ENCODE measurements around the gene SLC16A4.

The SLC16A4 gene

GRCh38 chr1:110345480-110345879 is 45.3 kb downstream of the SLC16A4 start:
- Histone ChIP-seq H3K27me3 (no peaks in the 10 kb centered on the region), H3K36me3 (peaks cover 73% of the 10 kb centered on the region), H3K4me1 (peaks cover 5% of the 10 kb centered on the region), H3K4me3 (ENCODE audit: low read depth, low read length) (peak overlapping the region; percentile 10; the same call in 1 of the 2 replicates), H3K9me3 (no peaks in the 10 kb centered on the region)
- DNase-seq, result no peak
- no peak for TF ChIP-seq CTCF (IDR thresholded peaks at IDR 0.05; ENCODE audit: low read depth, low read length)

GRCh38 chr1:110344152-110344551 is 46.7 kb downstream of the SLC16A4 start:
- no peak for DNase-seq
- Histone ChIP-seq H3K4me3 (ENCODE audit: low read depth, low read length) (peak overlapping the region; percentile 90), H3K4me1 (peaks cover 5% of the 10 kb centered on the region), H3K36me3 (peaks cover 69% of the 10 kb centered on the region), H3K9me3 (no peaks in the 10 kb centered on the region), H3K27me3 (no peaks in the 10 kb centered on the region)
- TF ChIP-seq CTCF (IDR thresholded peaks at IDR 0.05; ENCODE audit: low read depth, low read length), result no peak

GRCh38 chr1:110343249-110343648 is 47.6 kb downstream of the SLC16A4 start:
- peaks cover 5% of the 10 kb centered on the region for H3K4me1 ChIP-seq

GRCh38 chr1:110341872-110342331 is 48.9 kb downstream of the SLC16A4 start:
- Histone ChIP-seq H3K4me1 (peaks cover 5% of the 10 kb centered on the region), H3K36me3 (peaks cover 47% of the 10 kb centered on the region), H3K4me3 (ENCODE audit: low read depth, low read length) (peak overlapping the region; percentile 90), H3K27me3 (no peaks in the 10 kb centered on the region), H3K9me3 (no peaks in the 10 kb centered on the region)
- no peak for DNase-seq
- TF ChIP-seq CTCF (IDR thresholded peaks at IDR 0.05; ENCODE audit: low read depth, low read length), result no peak

More at GRCh38 chr1:110343249-110343648, 47.6 kb downstream of the SLC16A4 start:
- TF ChIP-seq CTCF (IDR thresholded peaks at IDR 0.05; ENCODE audit: low read depth, low read length), result no peak
- Histone ChIP-seq H3K36me3 (peaks cover 60% of the 10 kb centered on the region), H3K9me3 (no peaks in the 10 kb centered on the region), H3K4me3 (ENCODE audit: low read depth, low read length) (peak overlapping the region; percentile 90), H3K27me3 (no peaks in the 10 kb centered on the region)
- no peak for DNase-seq

- Histone ChIP-seq H3K9me3 (no peaks in the 10 kb centered on the region), H3K4me1 (peaks cover 6% of the 10 kb centered on the region; the same call in 1 of the 2 replicates), H3K4me3 (ENCODE audit: low read depth, low read length) (peak overlapping the region; percentile 90), H3K36me3 (peaks cover 41% of the 10 kb centered on the region), H3K27me3 (no peaks in the 10 kb centered on the region)
- no peak for TF ChIP-seq CTCF (IDR thresholded peaks at IDR 0.05; ENCODE audit: low read depth, low read length)
- DNase-seq, result peak; percentile 63
Observed at GRCh38 chr1:110341146-110341871, 49.5 kb downstream of the SLC16A4 start.

- Histone ChIP-seq H3K4me3 (ENCODE audit: low read depth, low read length) (peak overlapping the region; percentile 90), H3K36me3 (peaks cover 41% of the 10 kb centered on the region), H3K4me1 (peaks cover 12% of the 10 kb centered on the region; the same call in 1 of the 2 replicates), H3K27me3 (no peaks in the 10 kb centered on the region), H3K9me3 (no peaks in the 10 kb centered on the region)
- TF ChIP-seq CTCF (IDR thresholded peaks at IDR 0.05; ENCODE audit: low read depth, low read length), result no peak
- no peak for DNase-seq
Observed at GRCh38 chr1:110340207-110340468, 50.7 kb downstream of the SLC16A4 start.

Data from BE2C (cell line).